NB4 (cell line): ENCODE data around the gene TACC2.

Source experiments
- DNase-seq: peaks from one replicate; pipeline ENCODE4 v3.0.0; 2010; ENCODE audit warnings: low read depth
- H3K4me3 ChIP-seq: one replicate; pipeline ENCODE4 v1.5.1; 2011; ENCODE audit warnings: mild to moderate bottlenecking, low read depth, low read length, moderate library complexity
- CTCF ChIP-seq: IDR thresholded peaks from one replicate; pipeline ENCODE4 v1.5.1; 2012; ENCODE audit warnings: low read depth, low read length
- MAX ChIP-seq: IDR thresholded peaks from 2 replicates; pipeline ENCODE4 v1.6.1; 2011; ENCODE audit warnings: low read depth, low read length
- MYC ChIP-seq: IDR thresholded peaks from 2 replicates; pipeline ENCODE4 v1.6.1; 2011; ENCODE audit warnings: low read depth, low read length
- POLR2A ChIP-seq: IDR thresholded peaks from 2 replicates; pipeline ENCODE4 v1.6.1; 2011; ENCODE audit warnings: mild to moderate bottlenecking; ENCODE audit not compliant: insufficient read length; ENCODE audit errors: extremely low read depth

The TACC2 gene

DNA sequence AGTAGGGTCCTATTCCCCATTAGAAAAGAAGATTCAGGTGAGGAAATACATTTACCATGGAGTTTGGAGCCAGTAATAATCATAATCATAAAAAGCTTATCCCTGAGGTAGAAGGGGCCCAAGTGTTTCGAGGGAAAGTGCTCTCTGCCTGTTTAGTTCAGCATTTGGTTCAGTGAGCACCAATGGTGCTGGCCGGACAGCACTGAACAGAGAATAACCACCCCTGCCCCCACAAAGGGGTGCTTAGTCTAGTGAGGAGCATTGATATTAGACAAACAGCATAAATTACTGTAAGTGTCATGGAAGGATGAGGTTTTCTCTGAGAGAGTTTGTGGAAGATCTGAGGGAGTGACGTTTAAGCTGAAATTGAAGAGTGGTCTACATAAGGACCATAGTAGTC, 39.5 kb upstream of the TACC2 start:
- H3K4me3 ChIP-seq, result no peak overlapping the region
- no peak for DNase-seq
- TF ChIP-seq MAX (no peak), POLR2A (no peak), CTCF (no peak), MYC (no peak)

GRCh38 chr10:121952226-121952625, 36.7 kb upstream of the TACC2 start:
- H3K4me3 ChIP-seq, result no peak overlapping the region
- DNase-seq, result no peak
- TF ChIP-seq CTCF, result no peak
- TF ChIP-seq MYC, result no peak
- TF ChIP-seq MAX, result no peak
- no peak for TF ChIP-seq POLR2A

DNA sequence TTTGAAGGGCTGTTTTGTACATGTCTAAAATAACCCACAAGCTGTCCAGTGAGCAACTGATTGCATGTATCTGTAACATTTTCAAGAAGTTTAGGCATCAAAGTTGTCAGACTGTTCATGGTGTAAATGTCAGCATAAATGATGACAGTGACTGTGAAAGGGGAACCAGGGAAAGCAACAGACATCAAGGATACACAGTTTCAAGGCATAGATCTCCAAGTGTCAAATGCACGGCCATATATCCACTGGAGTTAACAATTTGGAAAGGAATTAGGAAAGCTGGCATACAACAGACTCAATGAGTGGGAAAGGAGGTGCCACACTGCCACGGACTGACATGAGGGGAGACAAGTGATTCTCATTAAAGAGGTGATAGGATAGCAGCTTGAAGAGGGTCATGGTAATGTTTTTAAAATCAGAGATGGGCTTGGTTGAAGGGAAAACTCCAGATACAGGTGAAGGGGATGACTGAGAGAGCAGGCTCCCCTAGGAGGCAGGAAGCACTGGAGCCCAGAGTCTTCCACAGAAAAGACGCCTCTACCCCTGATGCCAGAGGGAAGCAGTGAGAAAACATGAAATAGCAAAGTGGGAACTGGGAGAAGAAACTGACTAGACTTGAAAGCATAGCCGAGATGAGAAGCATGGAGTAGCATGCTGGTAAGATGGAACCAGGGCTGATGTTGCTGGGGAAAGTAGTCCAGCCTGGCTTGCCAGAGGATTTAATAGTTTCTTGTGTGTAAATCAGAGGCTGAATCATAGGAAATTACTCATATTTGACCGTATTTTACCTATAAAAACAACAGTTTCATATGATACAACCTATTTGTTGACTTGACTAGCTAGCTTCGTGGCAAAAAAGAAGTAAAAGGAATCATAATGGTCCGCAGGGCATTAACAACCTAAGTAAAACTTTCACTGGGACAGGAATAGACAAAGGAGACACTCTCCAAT, 32.6 kb upstream of the TACC2 start:
- no peak for TF ChIP-seq MYC
- TF ChIP-seq POLR2A, result no peak
- no peak for TF ChIP-seq CTCF
- no peak for TF ChIP-seq MAX
- DNase-seq, result no peak
- no peak overlapping the region for H3K4me3 ChIP-seq

GRCh38 chr10:121959671-121960070, 29.3 kb upstream of the TACC2 start:
- no peak for TF ChIP-seq MYC
- TF ChIP-seq MAX, result no peak
- no peak for TF ChIP-seq POLR2A
- no peak for TF ChIP-seq CTCF
- H3K4me3 ChIP-seq, result no peak overlapping the region
- no peak for DNase-seq

- no peak for TF ChIP-seq MAX
- TF ChIP-seq CTCF, result no peak
- no peak for TF ChIP-seq POLR2A
- no peak for DNase-seq
- no peak overlapping the region for H3K4me3 ChIP-seq
These were observed 27.5 kb upstream of the TACC2 start for GRCh38 chr10:121961456-121961855.
